Astrocyte of the spinal cord (primary cell): ENCODE measurements around the gene ABR.
A peak's percentile ranks its signal among the peaks of the same experiment; 100 is the strongest.
"Not testable (repeated sequence)": the region's sequence is repeated elsewhere in the genome, so short reads cannot be mapped to it uniquely, and the experiment has no call there.

Source experiments
- DNase-seq: peaks from one replicate; pipeline ENCODE4 v3.0.0; 2011; ENCODE audit warnings: low read depth, low spot score
- H3K4me3 ChIP-seq: 2 replicates; pipeline ENCODE4 v1.5.1; 2011; ENCODE audit warnings: low read depth, mild to moderate bottlenecking, low read length, moderate library complexity
- in situ Hi-C: cut with HindIII; loops from 2 replicates; pipeline ENCODE4 v1.10.0; 2017; ENCODE audit warnings: low sequenced_read_pairs
- TF ChIP-seq, protein P1 (sequence below): IDR thresholded peaks from 2 replicates; pipeline ENCODE4 v1.5.1; 2012; ENCODE audit warnings: low read depth, mild to moderate bottlenecking, low read length, inconsistent platforms

Gene ABR

DNA sequence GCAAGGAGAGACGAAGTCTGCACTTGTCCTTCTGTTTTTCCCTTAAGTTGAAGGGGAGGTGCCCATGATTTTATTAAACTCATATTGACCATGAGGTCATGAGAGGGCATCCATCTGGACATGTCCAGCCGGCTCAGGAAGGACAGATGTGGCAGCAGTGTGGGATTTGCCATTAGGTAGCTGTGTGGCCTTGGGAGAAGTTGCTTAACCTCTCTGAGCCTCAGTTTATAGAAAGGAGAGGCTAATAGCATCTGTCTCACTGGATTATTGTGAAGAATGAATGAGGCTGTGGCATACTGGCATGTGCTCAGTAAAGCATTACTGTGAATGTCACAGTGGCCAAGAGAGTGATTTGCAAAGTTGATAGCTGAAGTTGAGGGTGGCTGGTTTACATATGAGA lies 181.7 kb downstream of the ABR start:
- peak overlapping the region; percentile 100 for H3K4me3 ChIP-seq
- DNase-seq, result no peak
- in situ Hi-C loops, result no loop called here
- TF ChIP-seq, protein P1, sequence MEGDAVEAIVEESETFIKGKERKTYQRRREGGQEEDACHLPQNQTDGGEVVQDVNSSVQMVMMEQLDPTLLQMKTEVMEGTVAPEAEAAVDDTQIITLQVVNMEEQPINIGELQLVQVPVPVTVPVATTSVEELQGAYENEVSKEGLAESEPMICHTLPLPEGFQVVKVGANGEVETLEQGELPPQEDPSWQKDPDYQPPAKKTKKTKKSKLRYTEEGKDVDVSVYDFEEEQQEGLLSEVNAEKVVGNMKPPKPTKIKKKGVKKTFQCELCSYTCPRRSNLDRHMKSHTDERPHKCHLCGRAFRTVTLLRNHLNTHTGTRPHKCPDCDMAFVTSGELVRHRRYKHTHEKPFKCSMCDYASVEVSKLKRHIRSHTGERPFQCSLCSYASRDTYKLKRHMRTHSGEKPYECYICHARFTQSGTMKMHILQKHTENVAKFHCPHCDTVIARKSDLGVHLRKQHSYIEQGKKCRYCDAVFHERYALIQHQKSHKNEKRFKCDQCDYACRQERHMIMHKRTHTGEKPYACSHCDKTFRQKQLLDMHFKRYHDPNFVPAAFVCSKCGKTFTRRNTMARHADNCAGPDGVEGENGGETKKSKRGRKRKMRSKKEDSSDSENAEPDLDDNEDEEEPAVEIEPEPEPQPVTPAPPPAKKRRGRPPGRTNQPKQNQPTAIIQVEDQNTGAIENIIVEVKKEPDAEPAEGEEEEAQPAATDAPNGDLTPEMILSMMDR, result no peak

DNA sequence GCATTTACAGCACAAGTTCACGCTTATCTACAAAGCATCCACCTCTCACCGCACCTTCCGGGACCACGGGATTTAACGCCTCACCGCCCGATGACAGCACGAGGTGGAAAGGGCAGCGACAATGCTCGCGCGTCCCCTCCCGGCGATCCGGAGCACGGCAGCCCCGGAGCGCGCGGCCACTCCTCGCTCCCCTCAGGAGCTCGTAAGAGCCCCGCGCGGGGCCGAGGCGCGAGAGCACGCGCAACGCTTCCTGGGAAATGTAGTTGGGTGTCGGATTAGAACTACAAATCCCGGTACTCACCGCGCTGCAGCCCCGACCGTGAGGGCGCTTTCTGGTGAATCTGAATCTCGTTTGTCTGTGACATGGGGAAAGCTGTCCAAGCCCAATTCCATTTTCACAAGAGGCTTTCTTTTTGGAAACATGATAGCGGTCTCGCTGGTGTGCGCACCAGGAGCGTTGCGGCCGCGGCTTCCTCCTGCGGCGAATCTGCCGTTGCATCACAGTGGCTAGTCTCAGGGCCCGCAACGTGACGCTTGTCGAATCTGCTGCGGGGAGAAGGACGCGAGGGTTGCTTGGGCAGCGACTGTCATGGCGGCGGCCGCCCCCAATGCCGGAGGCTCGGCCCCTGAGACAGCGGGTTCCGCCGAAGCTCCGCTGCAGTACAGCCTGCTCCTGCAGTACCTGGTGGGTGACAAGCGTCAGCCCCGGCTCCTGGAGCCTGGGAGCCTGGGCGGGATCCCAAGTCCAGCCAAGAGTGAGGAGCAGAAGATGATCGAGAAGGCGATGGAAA lies 183.0 kb downstream of the ABR start, which contains the start of gene TIMM22:
TIMM22 (plus strand) TSS at position 576 of the 791 bp plus-strand sequence; CDS start at position 590, 14 bp downstream.
- TF ChIP-seq, protein P1, result peak; percentile 77
- H3K4me3 ChIP-seq, result peak within 1 kb of the TSS; percentile 100
- in situ Hi-C loops, result no loop called here
- peak; percentile 99 for DNase-seq

DNA sequence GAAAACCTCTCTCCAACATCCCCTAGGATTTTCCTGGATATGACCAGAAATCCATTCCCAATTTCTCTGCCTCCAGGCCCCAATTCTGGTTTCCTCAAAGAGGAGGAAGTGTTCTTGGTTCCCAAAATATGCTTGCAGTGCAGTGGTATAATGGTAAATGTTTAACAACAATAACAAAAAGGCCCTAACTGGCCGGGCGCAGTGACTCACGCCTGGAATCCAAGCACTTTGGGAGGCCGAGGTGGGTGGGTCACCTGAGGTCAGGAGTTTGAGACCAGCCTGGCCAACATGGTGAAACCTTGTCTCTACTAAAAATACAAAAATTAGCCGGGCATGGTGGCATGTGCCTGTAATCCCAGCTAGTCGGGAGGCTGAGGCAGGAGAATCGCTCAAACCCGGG lies 184.5 kb downstream of the ABR start:
- H3K4me3 ChIP-seq, DNase-seq, in situ Hi-C loops: not testable (repeated sequence)

DNA sequence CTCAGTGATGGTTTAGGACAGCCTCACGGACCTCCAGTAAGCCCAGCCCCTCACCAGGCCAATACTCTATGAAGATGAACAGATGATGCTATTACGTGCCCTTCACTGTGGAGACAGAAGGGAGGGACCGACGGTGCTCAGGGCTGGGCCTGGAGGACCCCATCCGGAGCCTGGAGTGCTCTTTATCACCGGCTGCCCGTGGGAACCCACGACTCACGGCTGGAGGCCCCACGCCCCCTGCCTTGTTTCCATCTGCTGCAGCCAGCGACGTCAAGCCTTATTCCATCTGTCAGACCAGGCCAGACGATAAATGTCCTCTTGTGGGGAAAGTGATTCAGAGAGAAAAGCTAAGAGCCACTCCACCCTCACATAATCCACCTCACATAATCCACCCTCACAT lies 186.8 kb downstream of the ABR start:
- peak; percentile 14 for DNase-seq
- H3K4me3 ChIP-seq, result no peak overlapping the region
- TF ChIP-seq, protein P1, result no peak
- in situ Hi-C loops, result no loop called here

DNA sequence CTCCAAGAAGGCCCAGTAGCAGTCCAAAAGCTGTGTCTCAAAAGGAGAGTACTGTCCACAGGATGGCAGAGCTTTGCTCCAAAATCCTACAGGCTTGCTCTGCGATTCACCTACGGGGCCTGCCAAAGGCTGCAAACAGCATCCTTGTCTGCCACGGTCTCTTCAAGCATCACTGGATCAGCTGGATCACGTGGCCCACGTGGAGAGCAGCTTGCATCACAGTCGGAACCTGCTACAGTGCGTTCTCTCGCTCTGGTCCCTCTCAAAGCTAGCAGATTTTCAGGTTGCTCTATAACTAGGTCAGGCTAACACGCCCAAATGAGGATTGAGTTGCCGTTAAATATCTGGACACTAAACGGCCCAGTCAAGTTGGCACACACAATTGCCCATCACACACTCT lies 191.2 kb downstream of the ABR start:
- no peak overlapping the region for H3K4me3 ChIP-seq
- DNase-seq, result no peak
- TF ChIP-seq, protein P1, result no peak
- in situ Hi-C loops, result no loop called here

DNA sequence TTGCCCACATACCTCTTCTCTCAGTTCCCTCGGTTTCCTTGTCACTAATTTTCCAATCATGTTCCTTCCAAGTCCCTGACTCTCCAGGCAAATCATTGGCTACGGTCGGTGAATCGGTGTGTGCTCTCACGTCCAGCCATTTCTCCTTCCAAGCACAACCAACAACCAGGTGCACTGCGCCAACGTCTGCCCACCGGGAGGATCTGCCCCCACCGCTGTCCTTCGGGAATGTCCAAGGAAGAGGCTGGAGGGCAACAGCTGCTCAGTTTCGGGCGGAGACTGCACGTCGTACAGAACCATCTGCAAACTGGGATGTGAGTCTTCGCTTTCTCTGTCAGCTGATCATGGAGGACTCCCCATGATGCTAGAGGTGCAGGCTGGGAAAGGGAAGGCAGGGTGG lies 191.8 kb downstream of the ABR start:
- no peak for DNase-seq
- H3K4me3 ChIP-seq, result no peak overlapping the region
- TF ChIP-seq, protein P1, result no peak
- in situ Hi-C loops, result no loop called here

DNA sequence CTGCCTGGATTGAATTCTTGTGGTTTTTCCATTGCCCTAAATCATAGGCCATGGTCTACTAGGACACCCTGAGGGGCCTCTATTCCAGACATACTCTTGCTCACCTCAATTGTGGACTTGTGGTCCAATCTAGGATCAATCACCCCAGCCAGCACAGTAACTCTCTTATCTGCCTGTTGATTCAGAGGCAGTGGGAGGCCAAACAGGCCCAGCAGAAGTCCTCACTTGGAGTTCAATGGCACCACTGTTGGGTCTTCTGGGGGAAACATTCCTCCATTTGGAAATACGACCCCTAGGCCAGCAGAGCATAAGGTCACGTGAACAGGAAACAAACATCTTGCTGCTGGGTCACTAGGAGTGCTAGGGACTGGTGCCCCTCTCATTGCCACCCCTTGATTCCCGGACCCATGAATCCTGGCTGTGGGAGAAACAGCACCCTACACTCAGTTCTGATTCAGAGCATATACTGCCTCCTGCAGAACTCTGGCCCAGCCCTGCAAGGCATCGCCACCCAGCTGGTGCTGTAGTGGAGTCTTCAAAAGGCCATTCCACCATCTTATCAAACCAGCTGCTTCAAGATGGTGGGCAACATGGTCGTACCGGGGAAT lies 193.4 kb downstream of the ABR start:
- in situ Hi-C loops, result no loop called here
- H3K4me3 ChIP-seq, result no peak overlapping the region
- DNase-seq, result no peak
- TF ChIP-seq, protein P1, result no peak
